Measurements from ENCODE around the gene NPEPPS. TPM values are rescaled to one million over a fixed set of nuclear protein-coding genes. Genes with fewer than 3 reads are reported as not detected.

NPEPPS gene
- total and polyA plus RNA-seq, 2 donors (not counting 1 experiment from before 2014, with no cell fraction given) = 127 to 144 TPM

GRCh38 chr17:47644324-47644723 is 113.4 kb downstream of the NPEPPS start:
- Histone ChIP-seq H3K27me3 (ENCODE audit: control insufficient read depth, insufficient read depth, low read length) (no peaks in the 10 kb centered on the region), H4K20me1 (ENCODE audit: control insufficient read depth, extremely low read depth, insufficient read depth, low read length) (no peaks in the 10 kb centered on the region)
- no peak for TF ChIP-seq EZH2 (IDR thresholded peaks at IDR 0.05; ENCODE audit: low read length, missing control alignments)
- no peak for TF ChIP-seq CTCF (conservative IDR thresholded peaks at IDR 0.05 in 1 of 2, IDR thresholded peaks at IDR 0.05 in 1 of 2; ENCODE audit: low read depth in 1 of 2, low read length in 2 of 2)

GRCh38 chr17:47649153-47649971 is 118.5 kb downstream of the NPEPPS start, which contains the start of gene KPNB1:
KPNB1 (plus strand) TSS chr17:47649919; CDS start chr17:47650245, 326 bp downstream.
- Histone ChIP-seq H3K27me3 (ENCODE audit: control insufficient read depth, insufficient read depth, low read length) (no peaks in the 10 kb centered on the region), H3K36me3 (ENCODE audit: control insufficient read depth, insufficient read depth, low read length) (peaks cover 2% of the 10 kb centered on the region), H3K27ac (ENCODE audit: insufficient read depth, low read length) (peak within 1 kb of the TSS; percentile 81), H3K4me2 (ENCODE audit: extremely low read depth, insufficient read depth, low read length) (peak within 1 kb of the TSS; percentile 84), H4K20me1 (ENCODE audit: control insufficient read depth, extremely low read depth, insufficient read depth, low read length) (no peaks in the 10 kb centered on the region), H2AFZ (ENCODE audit: low read length) (peak within 1 kb of the TSS; percentile 62), H3K4me1 (ENCODE audit: control insufficient read depth, extremely low read depth, insufficient read depth, low read length) (peaks cover 7% of the 10 kb centered on the region), H3K4me3 (replicated peaks in 1 of 4; ENCODE audit: control extremely low read depth in 1 of 4, insufficient read depth in 1 of 4, low read depth in 3 of 4, low read length in 4 of 4) (peak within 1 kb of the TSS; percentile 63 to 91 (median 78)), H3K9ac (ENCODE audit: insufficient read depth, low read length) (peak within 1 kb of the TSS; percentile 65), H3K9me3 (ENCODE audit: control insufficient read depth, insufficient read depth, low read depth, low read length) (no peaks in the 10 kb centered on the region), H3K79me2 (ENCODE audit: control insufficient read depth, insufficient read depth, low read length) (peaks cover 38% of the 10 kb centered on the region)
- TF ChIP-seq EZH2 (IDR thresholded peaks at IDR 0.05; ENCODE audit: low read length, missing control alignments) (peak; percentile 25), CTCF (conservative IDR thresholded peaks at IDR 0.05 in 1 of 2, IDR thresholded peaks at IDR 0.05 in 1 of 2; ENCODE audit: low read depth in 1 of 2, low read length in 2 of 2) (no peak)
- DNase-seq (ENCODE audit: low read depth in 2 of 2) = peak; percentile 100

More at GRCh38 chr17:47644324-47644723, 113.4 kb downstream of the NPEPPS start:
- Histone ChIP-seq H3K9me3 (ENCODE audit: control insufficient read depth, insufficient read depth, low read depth, low read length) (no peaks in the 10 kb centered on the region), H3K9ac (ENCODE audit: insufficient read depth, low read length) (no peak overlapping the region), H3K4me2 (ENCODE audit: extremely low read depth, insufficient read depth, low read length) (no peak overlapping the region), H3K4me3 (replicated peaks in 1 of 4; ENCODE audit: control extremely low read depth in 1 of 4, insufficient read depth in 1 of 4, low read depth in 3 of 4, low read length in 4 of 4) (no peak overlapping the region), H2AFZ (ENCODE audit: low read length) (no peak overlapping the region), H3K4me1 (ENCODE audit: control insufficient read depth, extremely low read depth, insufficient read depth, low read length) (no peaks in the 10 kb centered on the region), H3K79me2 (ENCODE audit: control insufficient read depth, insufficient read depth, low read length) (no peaks in the 10 kb centered on the region), H3K36me3 (ENCODE audit: control insufficient read depth, insufficient read depth, low read length) (no peaks in the 10 kb centered on the region), H3K27ac (ENCODE audit: insufficient read depth, low read length) (no peak overlapping the region)
- peak in 1 of 2 donors; percentile 74 for DNase-seq (ENCODE audit: low read depth in 2 of 2)

- H3K27ac ChIP-seq (ENCODE audit: insufficient read depth, low read length) = peak overlapping the region; percentile 47
- peak overlapping the region; percentile 54 to 69 (median 60) for H3K4me3 ChIP-seq (replicated peaks in 1 of 4; ENCODE audit: control extremely low read depth in 1 of 4, insufficient read depth in 1 of 4, low read depth in 3 of 4, low read length in 4 of 4)
- TF ChIP-seq EZH2 (IDR thresholded peaks at IDR 0.05; ENCODE audit: low read length, missing control alignments) (no peak), CTCF (conservative IDR thresholded peaks at IDR 0.05 in 1 of 2, IDR thresholded peaks at IDR 0.05 in 1 of 2; ENCODE audit: low read depth in 1 of 2, low read length in 2 of 2) (no peak)
- H3K4me2 ChIP-seq (ENCODE audit: extremely low read depth, insufficient read depth, low read length) = no peak overlapping the region
- peaks cover 7% of the 10 kb centered on the region for H3K4me1 ChIP-seq (ENCODE audit: control insufficient read depth, extremely low read depth, insufficient read depth, low read length)
- H3K9me3 ChIP-seq (ENCODE audit: control insufficient read depth, insufficient read depth, low read depth, low read length) = no peaks in the 10 kb centered on the region
- no peak overlapping the region for H2AFZ ChIP-seq (ENCODE audit: low read length)
- H4K20me1 ChIP-seq (ENCODE audit: control insufficient read depth, extremely low read depth, insufficient read depth, low read length) = no peaks in the 10 kb centered on the region
- no peak for DNase-seq (ENCODE audit: low read depth in 2 of 2)
- H3K79me2 ChIP-seq (ENCODE audit: control insufficient read depth, insufficient read depth, low read length) = peaks cover 45% of the 10 kb centered on the region
- no peaks in the 10 kb centered on the region for H3K27me3 ChIP-seq (ENCODE audit: control insufficient read depth, insufficient read depth, low read length)
- peak overlapping the region; percentile 65 for H3K9ac ChIP-seq (ENCODE audit: insufficient read depth, low read length)
- H3K36me3 ChIP-seq (ENCODE audit: control insufficient read depth, insufficient read depth, low read length) = peaks cover 2% of the 10 kb centered on the region
Observed at GRCh38 chr17:47649972-47650524, 119.1 kb downstream of the NPEPPS start.

Measured in fibroblast of lung (primary cell).